ENCODE measurements around the gene SORBS1.

SORBS1 gene

GRCh38 chr10:95277201-95277570, 284.0 kb downstream of the SORBS1 start:
- Histone ChIP-seq H3K9ac (ENCODE audit: low read length) (no peak overlapping the region), H2AFZ (ENCODE audit: insufficient read depth, low read length, poor library complexity) (no peak overlapping the region), H3K23ac (ENCODE audit: low read length) (no peak overlapping the region), H3K4me2 (ENCODE audit: low read length) (no peak overlapping the region), H3K18ac (ENCODE audit: low read length) (no peak overlapping the region), H4K8ac (ENCODE audit: low read depth, low read length) (no peak overlapping the region), H3K4me3 (ENCODE audit: low read depth, low read length) (no peak overlapping the region), H4K12ac (ENCODE audit: low read depth, low read length) (no peak overlapping the region), H3K79me2 (ENCODE audit: control insufficient read depth, insufficient read depth, low read length, poor library complexity) (peaks cover 15% of the 10 kb centered on the region), H3K4me1 (ENCODE audit: control insufficient read depth in 1 of 2, insufficient read depth in 2 of 2, low read length in 2 of 2) (peaks cover 14 to 24% of the 10 kb centered on the region in 2 experiments), H4K91ac (ENCODE audit: low read depth, low read length) (no peak overlapping the region), H3K27ac (ENCODE audit: low read depth, low read length) (no peak overlapping the region), H2BK120ac (ENCODE audit: insufficient read depth, low read length, poor library complexity) (no peak overlapping the region), H2BK12ac (ENCODE audit: low read length) (no peak overlapping the region), H2AK5ac (ENCODE audit: low read length) (no peak overlapping the region), H3K9me3 (ENCODE audit: insufficient read depth, low read depth, low read length) (no peaks in the 10 kb centered on the region), H3K4ac (ENCODE audit: low read depth, low read length) (no peak overlapping the region), H3K79me1 (ENCODE audit: low read length) (peaks cover 2% of the 10 kb centered on the region), H3K14ac (ENCODE audit: low read length) (no peak overlapping the region), H2BK5ac (ENCODE audit: low read depth, low read length, poor library complexity) (no peak overlapping the region), H3K36me3 (ENCODE audit: control insufficient read depth in 1 of 2, insufficient read depth in 2 of 2, low read length in 2 of 2) (no peaks in the 10 kb centered on the region), H3K27me3 (ENCODE audit: insufficient read depth, low read length) (no peaks in the 10 kb centered on the region)
- DNase-seq: no peak
- WGBS (ENCODE audit: extremely low coverage, insufficient coverage, insufficient read length): no CpG with 5 or more reads among the region's 1 CpG

GRCh38 chr10:95276367-95277200, 284.6 kb downstream of the SORBS1 start:
- H4K91ac ChIP-seq (ENCODE audit: low read depth, low read length): no peak overlapping the region
- no CpG with 5 or more reads among the region's 8 CpGs for WGBS (ENCODE audit: extremely low coverage, insufficient coverage, insufficient read length)

GRCh38 chr10:95275726-95276366, 285.3 kb downstream of the SORBS1 start:
- Histone ChIP-seq H2AK5ac (ENCODE audit: low read length) (no peak overlapping the region), H3K4me1 (ENCODE audit: control insufficient read depth in 1 of 2, insufficient read depth in 2 of 2, low read length in 2 of 2) (peaks cover 14 to 24% of the 10 kb centered on the region in 2 experiments), H3K23ac (ENCODE audit: low read length) (no peak overlapping the region), H2BK120ac (ENCODE audit: insufficient read depth, low read length, poor library complexity) (no peak overlapping the region), H2BK5ac (ENCODE audit: low read depth, low read length, poor library complexity) (no peak overlapping the region), H3K18ac (ENCODE audit: low read length) (no peak overlapping the region), H3K14ac (ENCODE audit: low read length) (no peak overlapping the region), H3K4ac (ENCODE audit: low read depth, low read length) (peak overlapping the region; percentile 72), H3K79me2 (ENCODE audit: control insufficient read depth, insufficient read depth, low read length, poor library complexity) (peaks cover 10% of the 10 kb centered on the region), H3K27ac (ENCODE audit: low read depth, low read length) (no peak overlapping the region), H3K9me3 (ENCODE audit: insufficient read depth, low read depth, low read length) (no peaks in the 10 kb centered on the region), H2BK12ac (ENCODE audit: low read length) (no peak overlapping the region), H3K9ac (ENCODE audit: low read length) (no peak overlapping the region), H4K91ac (ENCODE audit: low read depth, low read length) (no peak overlapping the region), H3K36me3 (ENCODE audit: control insufficient read depth in 1 of 2, insufficient read depth in 2 of 2, low read length in 2 of 2) (peaks cover 0 to 4% of the 10 kb centered on the region in 2 experiments), H3K4me3 (ENCODE audit: low read depth, low read length) (no peak overlapping the region), H3K27me3 (ENCODE audit: insufficient read depth, low read length) (no peaks in the 10 kb centered on the region), H3K4me2 (ENCODE audit: low read length) (no peak overlapping the region), H4K12ac (ENCODE audit: low read depth, low read length) (no peak overlapping the region), H3K79me1 (ENCODE audit: low read length) (peaks cover 2% of the 10 kb centered on the region), H2AFZ (ENCODE audit: insufficient read depth, low read length, poor library complexity) (no peak overlapping the region), H4K8ac (ENCODE audit: low read depth, low read length) (no peak overlapping the region)
- no CpG with 5 or more reads among the region's 1 CpG for WGBS (ENCODE audit: extremely low coverage, insufficient coverage, insufficient read length)
- no peak for DNase-seq

More at GRCh38 chr10:95276367-95277200, 284.6 kb downstream of the SORBS1 start:
- no peak overlapping the region for H3K23ac ChIP-seq (ENCODE audit: low read length)
- H3K27ac ChIP-seq (ENCODE audit: low read depth, low read length): no peak overlapping the region
- no peak overlapping the region for H2BK5ac ChIP-seq (ENCODE audit: low read depth, low read length, poor library complexity)
- H3K79me1 ChIP-seq (ENCODE audit: low read length): peaks cover 2% of the 10 kb centered on the region
- DNase-seq: no peak
- H2BK120ac ChIP-seq (ENCODE audit: insufficient read depth, low read length, poor library complexity): no peak overlapping the region
- H2BK12ac ChIP-seq (ENCODE audit: low read length): no peak overlapping the region
- H3K27me3 ChIP-seq (ENCODE audit: insufficient read depth, low read length): no peaks in the 10 kb centered on the region
- no peak overlapping the region for H3K14ac ChIP-seq (ENCODE audit: low read length)
- H4K12ac ChIP-seq (ENCODE audit: low read depth, low read length): no peak overlapping the region
- peaks cover 14 to 24% of the 10 kb centered on the region in 2 experiments for H3K4me1 ChIP-seq (ENCODE audit: control insufficient read depth in 1 of 2, insufficient read depth in 2 of 2, low read length in 2 of 2)
- no peak overlapping the region for H3K4me2 ChIP-seq (ENCODE audit: low read length)
- H3K79me2 ChIP-seq (ENCODE audit: control insufficient read depth, insufficient read depth, low read length, poor library complexity): peaks cover 14% of the 10 kb centered on the region
- no peak overlapping the region for H2AK5ac ChIP-seq (ENCODE audit: low read length)
- no peaks in the 10 kb centered on the region for H3K9me3 ChIP-seq (ENCODE audit: insufficient read depth, low read depth, low read length)
- H3K36me3 ChIP-seq (ENCODE audit: control insufficient read depth in 1 of 2, insufficient read depth in 2 of 2, low read length in 2 of 2): no peaks in the 10 kb centered on the region
- H3K4me3 ChIP-seq (ENCODE audit: low read depth, low read length): no peak overlapping the region
- peak overlapping the region; percentile 72 for H3K4ac ChIP-seq (ENCODE audit: low read depth, low read length)
- no peak overlapping the region for H3K18ac ChIP-seq (ENCODE audit: low read length)
- no peak overlapping the region for H3K9ac ChIP-seq (ENCODE audit: low read length)
- H4K8ac ChIP-seq (ENCODE audit: low read depth, low read length): no peak overlapping the region
- no peak overlapping the region for H2AFZ ChIP-seq (ENCODE audit: insufficient read depth, low read length, poor library complexity)

GRCh38 chr10:95273393-95274312, 287.5 kb downstream of the SORBS1 start:
- Histone ChIP-seq H3K4ac (ENCODE audit: low read depth, low read length) (peak overlapping the region; percentile 43), H4K8ac (ENCODE audit: low read depth, low read length) (no peak overlapping the region), H3K9me3 (ENCODE audit: insufficient read depth, low read depth, low read length) (no peaks in the 10 kb centered on the region), H3K18ac (ENCODE audit: low read length) (no peak overlapping the region), H3K23ac (ENCODE audit: low read length) (no peak overlapping the region), H3K79me2 (ENCODE audit: control insufficient read depth, insufficient read depth, low read length, poor library complexity) (peaks cover 6% of the 10 kb centered on the region), H4K12ac (ENCODE audit: low read depth, low read length) (no peak overlapping the region), H3K27me3 (ENCODE audit: insufficient read depth, low read length) (no peaks in the 10 kb centered on the region), H3K4me1 (ENCODE audit: control insufficient read depth in 1 of 2, insufficient read depth in 2 of 2, low read length in 2 of 2) (peaks cover 20 to 29% of the 10 kb centered on the region in 2 experiments), H3K27ac (ENCODE audit: low read depth, low read length) (peak overlapping the region; percentile 13), H2AK5ac (ENCODE audit: low read length) (no peak overlapping the region), H3K4me3 (ENCODE audit: low read depth, low read length) (no peak overlapping the region), H3K79me1 (ENCODE audit: low read length) (peaks cover 10% of the 10 kb centered on the region), H3K14ac (ENCODE audit: low read length) (no peak overlapping the region), H2BK5ac (ENCODE audit: low read depth, low read length, poor library complexity) (peak overlapping the region; percentile 42), H3K36me3 (ENCODE audit: control insufficient read depth in 1 of 2, insufficient read depth in 2 of 2, low read length in 2 of 2) (peaks cover 2 to 11% of the 10 kb centered on the region in 2 experiments), H4K91ac (ENCODE audit: low read depth, low read length) (peak overlapping the region; percentile 4), H2AFZ (ENCODE audit: insufficient read depth, low read length, poor library complexity) (no peak overlapping the region), H2BK12ac (ENCODE audit: low read length) (peak overlapping the region; percentile 32), H3K4me2 (ENCODE audit: low read length) (peak overlapping the region; percentile 0), H2BK120ac (ENCODE audit: insufficient read depth, low read length, poor library complexity) (no peak overlapping the region), H3K9ac (ENCODE audit: low read length) (no peak overlapping the region)
- peak in 1 of 2 donors; percentile 55 for DNase-seq
- no CpG with 5 or more reads among the region's 13 CpGs for WGBS (ENCODE audit: extremely low coverage, insufficient coverage, insufficient read length)

Measured in trophoblast cell (in vitro differentiated cells and primary cell).